Liver (tissue), 2 donors: ENCODE measurements around the gene SLC16A7.

ENCODE experiments used
- TF ChIP-seq, protein P1 (sequence below): fragments of 150-350 bp; IDR thresholded peaks from 2 replicates; pipeline ENCODE4 v1.5.1; 2017; ENCODE audit warnings: improper control_type of control experiment, low read depth, low read length; ENCODE audit not compliant: missing input control
- TF ChIP-seq, protein P2 (sequence below): IDR thresholded peaks from 2 replicates; pipeline ENCODE4 v1.6.1; 2016; ENCODE audit warnings: antibody characterized with exemption
- donor health status: healthy.

DNA sequence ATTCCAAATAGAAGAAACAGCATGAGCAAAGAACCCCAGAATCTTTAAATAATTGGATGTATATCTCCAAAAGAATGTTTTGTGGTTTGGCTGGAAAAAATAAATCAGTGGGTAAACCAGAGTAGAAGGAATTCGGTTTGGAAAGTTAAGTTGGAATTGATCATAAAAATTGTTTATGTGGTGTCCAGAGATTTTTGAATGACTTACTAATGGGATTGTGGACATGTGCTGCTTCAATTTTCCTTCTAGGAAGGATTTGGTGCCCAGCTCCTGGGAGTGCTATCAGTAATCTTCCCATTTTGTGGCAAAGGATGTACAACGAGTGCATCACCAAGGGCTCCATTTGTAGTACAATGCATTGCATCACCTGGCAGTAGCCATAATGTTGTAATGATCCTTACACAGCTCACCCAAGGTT lies 224.8 kb downstream of the SLC16A7 start:
- TF ChIP-seq, protein P1, sequence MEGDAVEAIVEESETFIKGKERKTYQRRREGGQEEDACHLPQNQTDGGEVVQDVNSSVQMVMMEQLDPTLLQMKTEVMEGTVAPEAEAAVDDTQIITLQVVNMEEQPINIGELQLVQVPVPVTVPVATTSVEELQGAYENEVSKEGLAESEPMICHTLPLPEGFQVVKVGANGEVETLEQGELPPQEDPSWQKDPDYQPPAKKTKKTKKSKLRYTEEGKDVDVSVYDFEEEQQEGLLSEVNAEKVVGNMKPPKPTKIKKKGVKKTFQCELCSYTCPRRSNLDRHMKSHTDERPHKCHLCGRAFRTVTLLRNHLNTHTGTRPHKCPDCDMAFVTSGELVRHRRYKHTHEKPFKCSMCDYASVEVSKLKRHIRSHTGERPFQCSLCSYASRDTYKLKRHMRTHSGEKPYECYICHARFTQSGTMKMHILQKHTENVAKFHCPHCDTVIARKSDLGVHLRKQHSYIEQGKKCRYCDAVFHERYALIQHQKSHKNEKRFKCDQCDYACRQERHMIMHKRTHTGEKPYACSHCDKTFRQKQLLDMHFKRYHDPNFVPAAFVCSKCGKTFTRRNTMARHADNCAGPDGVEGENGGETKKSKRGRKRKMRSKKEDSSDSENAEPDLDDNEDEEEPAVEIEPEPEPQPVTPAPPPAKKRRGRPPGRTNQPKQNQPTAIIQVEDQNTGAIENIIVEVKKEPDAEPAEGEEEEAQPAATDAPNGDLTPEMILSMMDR, result no peak
- TF ChIP-seq, protein P2, sequence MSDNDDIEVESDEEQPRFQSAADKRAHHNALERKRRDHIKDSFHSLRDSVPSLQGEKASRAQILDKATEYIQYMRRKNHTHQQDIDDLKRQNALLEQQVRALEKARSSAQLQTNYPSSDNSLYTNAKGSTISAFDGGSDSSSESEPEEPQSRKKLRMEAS, result no peak
